Activated CD8-positive, alpha-beta memory T cell treated with anti-CD3 and anti-CD28 coated beads, Interleukin-2, amount 50 U/mL, for 1 hour (primary cell): ENCODE results near the gene COPZ2.

Source experiments
- DNase-seq: peaks from one replicate; pipeline ENCODE4 v3.0.0-alpha.2; 2020; ENCODE audit errors: extremely low read depth

COPZ2 gene

GRCh38 chr17:47987240-47987835, 50.3 kb downstream of the COPZ2 start:
- DNase-seq, result no peak

- no peak for DNase-seq
These were observed 51.1 kb downstream of the COPZ2 start for GRCh38 chr17:47986520-47986919.

GRCh38 chr17:47983492-47984223, 53.9 kb downstream of the COPZ2 start:
- no peak for DNase-seq

- no peak for DNase-seq
These were observed 54.8 kb downstream of the COPZ2 start for GRCh38 chr17:47982645-47983390.

GRCh38 chr17:47982091-47982617, 55.4 kb downstream of the COPZ2 start:
- DNase-seq, result no peak

GRCh38 chr17:47981462-47981861, 56.1 kb downstream of the COPZ2 start:
- no peak for DNase-seq

- DNase-seq, result no peak
These were observed 57.1 kb downstream of the COPZ2 start for GRCh38 chr17:47980541-47980940.

- DNase-seq, result no peak
These were observed 59.3 kb downstream of the COPZ2 start for GRCh38 chr17:47978324-47978723.
